Natural killer cell (primary cell): ENCODE measurements around the gene GALNS. TPM values are rescaled to one million over a fixed set of nuclear protein-coding genes. Genes with fewer than 3 reads are reported as not detected.

ENCODE experiments used
- ATAC-seq, 3 donors: fragments of 150-1000 bp in 2 of 3; fragments of 200-7000 bp in 1 of 3; cut with Tn5 transposase; 1 replicate in 1 of 3; 2 replicates in 2 of 3; pipeline ENCODE4 v1.10.0; 2021; ENCODE audit warnings: mild to moderate bottlenecking in 2 of 3, moderate library complexity in 2 of 3
- DNase-seq, 2 donors: peaks; one replicate each; pipeline versions ENCODE4 v3.0.0 to v3.0.0-alpha.2; 2013 to 2021; ENCODE audit warnings: mixed read lengths in 1 of 2
- H3K27ac ChIP-seq: one replicate; pipeline ENCODE4 v1.5.1; 2013; ENCODE audit warnings: mild to moderate bottlenecking, low read length
- H3K27me3 ChIP-seq: one replicate; pipeline ENCODE4 v1.6.1; 2013; ENCODE audit warnings: low read length; ENCODE audit not compliant: control insufficient read depth, insufficient read depth
- H3K36me3 ChIP-seq: one replicate; pipeline ENCODE4 v1.6.1; 2013; ENCODE audit warnings: low read length; ENCODE audit not compliant: control insufficient read depth, insufficient read depth
- H3K4me1 ChIP-seq: one replicate; pipeline ENCODE4 v1.6.1; 2013; ENCODE audit warnings: low read length; ENCODE audit not compliant: control insufficient read depth, insufficient read depth
- H3K4me3 ChIP-seq: one replicate; pipeline ENCODE4 v1.5.1; 2013; ENCODE audit warnings: low read length
- H3K9me3 ChIP-seq: one replicate; pipeline ENCODE4 v1.6.1; 2013; ENCODE audit warnings: low read length; ENCODE audit not compliant: control insufficient read depth, insufficient read depth
- H3K27ac Mint-ChIP-seq, 2 donors: one replicate each; pipeline ENCODE4 v1.8.0; 2022; ENCODE audit warnings: mild to moderate bottlenecking in 2 of 2, mixed read lengths in 2 of 2, moderate library complexity in 1 of 2
- H3K27me3 Mint-ChIP-seq, 2 donors: one replicate each; pipeline ENCODE4 v1.8.0; 2022; ENCODE audit warnings: low read depth in 2 of 2, mixed read lengths in 2 of 2
- H3K36me3 Mint-ChIP-seq: one replicate; pipeline ENCODE4 v1.8.0; 2022; ENCODE audit warnings: mixed read lengths
- H3K4me1 Mint-ChIP-seq, 2 donors: one replicate each; pipeline ENCODE4 v1.8.0; 2022; ENCODE audit warnings: mixed read lengths in 2 of 2
- H3K4me3 Mint-ChIP-seq: one replicate; pipeline ENCODE4 v1.8.0; 2022; ENCODE audit warnings: mild to moderate bottlenecking, moderate library complexity, mixed read lengths
- H3K9me3 Mint-ChIP-seq, 2 donors: one replicate each; pipeline ENCODE4 v1.8.0; 2022; ENCODE audit warnings: mixed read lengths in 2 of 2
- CTCF ChIP-seq: fragments of 200-600 bp; IDR thresholded peaks from one replicate; pipeline ENCODE4 v1.8.0; 2022; ENCODE audit warnings: antibody characterized with exemption
- WGBS: methylation state at CpG from one replicate; pipeline ENCODE4 v1.1.7; 2013; ENCODE audit warnings: missing lambda C conversion rate; ENCODE audit not compliant: insufficient coverage; 5-methylcytosine and 5-hydroxymethylcytosine counted together
- intact Hi-C: fragments of 100-400 bp; cut with micrococcal nuclease; formaldehyde crosslinking; loops from one replicate; pipeline ENCODE4 v1.14.2; 2022
- total RNA-seq, 4 donors: library from RNA; stranded (reverse); fragments of 120-200 nt in 1 of 4; gene quantifications; one replicate each; pipeline versions ENCODE4 v1.2.3 to v1.2.4, GENCODE V29; 2013 to 2022

The GALNS gene
- total RNA-seq, 3 donors from 2014 or later (not counting 1 experiment from before 2014, with no cell fraction given): 58.1 to 75.8 (median 65.7) TPM

- Histone ChIP-seq H3K27ac (peak overlapping the region; percentile 55), H3K4me3 (no peak overlapping the region), H3K9me3 (no peaks in the 10 kb centered on the region), H3K27me3 (no peaks in the 10 kb centered on the region), H3K4me1 (peaks cover 73% of the 10 kb centered on the region), H3K36me3 (no peaks in the 10 kb centered on the region)
- H3K27ac Mint-ChIP-seq: peak overlapping the region; percentile 82 to 85
- intact Hi-C loops: loop anchor here (2.0 kb wide), 1 partner anchor 14 kb away; the partner anchor contains the start of gene PIEZO1
- no peak for TF ChIP-seq CTCF
- no peaks in the 10 kb centered on the region for H3K9me3 Mint-ChIP-seq
- H3K4me3 Mint-ChIP-seq: peak overlapping the region; percentile 75
- H3K36me3 Mint-ChIP-seq: no peaks in the 10 kb centered on the region
- peak; percentile 66 to 67 for DNase-seq
- ATAC-seq: peak; percentile 89 to 93 (median 92)
- H3K27me3 Mint-ChIP-seq: no peaks in the 10 kb centered on the region
- 26% methylated on average over 41 of the region's 41 CpGs for WGBS
- H3K4me1 Mint-ChIP-seq: peaks cover 34 to 61% of the 10 kb centered on the region in 2 donors
These were observed 86.1 kb downstream of the GALNS start for GRCh38 chr16:88770461-88771293.

GRCh38 chr16:88769617-88770460, 86.9 kb downstream of the GALNS start:
- TF ChIP-seq CTCF: no peak
- Histone ChIP-seq H3K27me3 (no peaks in the 10 kb centered on the region), H3K4me1 (peaks cover 81% of the 10 kb centered on the region), H3K9me3 (no peaks in the 10 kb centered on the region), H3K4me3 (no peak overlapping the region), H3K27ac (peak overlapping the region; percentile 55), H3K36me3 (no peaks in the 10 kb centered on the region)
- 65% methylated on average over 27 of the region's 30 CpGs for WGBS
- Mint-ChIP-seq H3K27me3 (no peaks in the 10 kb centered on the region), H3K4me3 (peak overlapping the region; percentile 75), H3K9me3 (no peaks in the 10 kb centered on the region), H3K4me1 (peaks cover 34 to 57% of the 10 kb centered on the region in 2 donors), H3K27ac (peak overlapping the region; percentile 82 to 85), H3K36me3 (no peaks in the 10 kb centered on the region)
- DNase-seq (peak in 1 of 2 donors; percentile 55), ATAC-seq (no peak)
- intact Hi-C loops: loop anchor here (2.0 kb wide), 1 partner anchor 15 kb away; the partner anchor contains the start of gene PIEZO1

GRCh38 chr16:88768071-88768783, 88.5 kb downstream of the GALNS start:
- no peak for TF ChIP-seq CTCF
- H3K27ac ChIP-seq: no peak overlapping the region
- intact Hi-C loops: no loop called here
- Mint-ChIP-seq H3K27ac (no peak overlapping the region), H3K4me3 (no peak overlapping the region), H3K4me1 (peaks cover 34 to 43% of the 10 kb centered on the region in 2 donors), H3K27me3 (no peaks in the 10 kb centered on the region), H3K36me3 (no peaks in the 10 kb centered on the region), H3K9me3 (no peaks in the 10 kb centered on the region)
- H3K4me1 ChIP-seq: peaks cover 75% of the 10 kb centered on the region
- DNase-seq (no peak), ATAC-seq (no peak)
- H3K9me3 ChIP-seq: no peaks in the 10 kb centered on the region
- no peak overlapping the region for H3K4me3 ChIP-seq
- H3K36me3 ChIP-seq: peaks cover 9% of the 10 kb centered on the region
- 86% methylated on average over 19 of the region's 24 CpGs for WGBS
- no peaks in the 10 kb centered on the region for H3K27me3 ChIP-seq
